GM21737 (cell line): ENCODE measurements around the gene EPS8L1.
"Not testable (repeated sequence)": the region's sequence is repeated elsewhere in the genome, so short reads cannot be mapped to it uniquely, and the experiment has no call there.

Experiments used
- ATAC-seq: cut with Tn5 transposase; IDR thresholded peaks from one replicate; pipeline ENCODE4 v1.9.1; 2021; ENCODE audit warnings: mild to moderate bottlenecking, moderate library complexity; ENCODE audit not compliant: unreplicated experiment

The EPS8L1 gene

GRCh38 chr19:55092423-55093318 lies 17.0 kb downstream of the EPS8L1 start:
- no peak for ATAC-seq

GRCh38 chr19:55094456-55095259 lies 19.0 kb downstream of the EPS8L1 start:
- no peak for ATAC-seq

- no peak for ATAC-seq
Observed at GRCh38 chr19:55095260-55096060, 19.8 kb downstream of the EPS8L1 start.

- ATAC-seq, result no peak
Observed at GRCh38 chr19:55096061-55096701, 20.5 kb downstream of the EPS8L1 start.

- no peak for ATAC-seq
Observed at GRCh38 chr19:55097864-55098715, 22.4 kb downstream of the EPS8L1 start.

GRCh38 chr19:55098716-55099556 lies 23.3 kb downstream of the EPS8L1 start:
- no peak for ATAC-seq

- ATAC-seq, result no peak
Observed at GRCh38 chr19:55099557-55100506, 24.2 kb downstream of the EPS8L1 start.

- no peak for ATAC-seq
Observed at GRCh38 chr19:55101261-55101660, 25.6 kb downstream of the EPS8L1 start.

- ATAC-seq, result no peak
Observed at GRCh38 chr19:55103190-55103589, 27.5 kb downstream of the EPS8L1 start.

GRCh38 chr19:55105237-55105636 lies 29.6 kb downstream of the EPS8L1 start:
- no peak for ATAC-seq

GRCh38 chr19:55106591-55106990 lies 30.9 kb downstream of the EPS8L1 start:
- no peak for ATAC-seq

GRCh38 chr19:55107252-55107651 lies 31.6 kb downstream of the EPS8L1 start:
- not testable (repeated sequence) for ATAC-seq

- no peak for ATAC-seq
Observed at GRCh38 chr19:55109527-55110291, 34.0 kb downstream of the EPS8L1 start.

- ATAC-seq, result no peak
Observed at GRCh38 chr19:55111238-55111831, 35.7 kb downstream of the EPS8L1 start.

- no peak for ATAC-seq
Observed at GRCh38 chr19:55112246-55112776, 36.6 kb downstream of the EPS8L1 start.
